ENCODE data around the gene SLC2A13.

The SLC2A13 gene

DNA sequence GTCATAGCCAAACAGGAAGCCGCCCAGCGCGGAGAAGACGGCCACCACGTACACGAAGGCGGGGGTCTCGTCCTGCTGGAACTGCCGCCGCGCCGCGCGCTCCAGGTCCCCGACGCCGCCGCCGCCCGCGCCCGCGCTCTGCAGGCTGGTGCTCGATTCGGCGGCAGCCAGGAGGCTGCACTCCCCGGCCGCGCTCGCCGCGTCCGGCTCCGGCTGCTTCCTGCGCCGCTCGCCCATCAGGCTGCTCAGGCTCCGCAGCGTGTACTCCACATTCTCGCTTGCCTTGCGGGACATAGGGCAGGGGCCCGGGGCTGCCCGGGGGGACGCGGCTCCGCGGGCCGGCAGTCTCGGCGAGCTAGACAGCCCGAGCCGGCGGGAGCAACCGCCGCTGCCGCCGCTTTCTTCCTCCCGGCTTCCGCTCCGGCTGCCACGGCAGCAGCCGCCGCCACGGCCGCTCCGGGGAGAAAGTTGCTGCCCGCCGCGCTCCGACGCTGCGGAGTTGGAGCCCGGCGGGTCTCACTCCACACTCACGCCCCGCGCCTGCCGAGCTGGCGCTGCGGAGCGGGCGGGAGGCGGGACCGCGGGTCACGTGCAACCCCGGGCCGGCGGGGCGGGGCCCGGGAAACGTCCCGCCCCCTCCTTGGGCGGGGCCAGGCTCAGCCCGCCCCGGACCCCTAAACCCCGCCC, at the start of gene SLC2A13:
SLC2A13 (minus strand) TSS at position 567 of the 687 bp plus-strand sequence; CDS start at position 294, 273 bp downstream.
- peak; percentile 63 for DNase-seq

DNA sequence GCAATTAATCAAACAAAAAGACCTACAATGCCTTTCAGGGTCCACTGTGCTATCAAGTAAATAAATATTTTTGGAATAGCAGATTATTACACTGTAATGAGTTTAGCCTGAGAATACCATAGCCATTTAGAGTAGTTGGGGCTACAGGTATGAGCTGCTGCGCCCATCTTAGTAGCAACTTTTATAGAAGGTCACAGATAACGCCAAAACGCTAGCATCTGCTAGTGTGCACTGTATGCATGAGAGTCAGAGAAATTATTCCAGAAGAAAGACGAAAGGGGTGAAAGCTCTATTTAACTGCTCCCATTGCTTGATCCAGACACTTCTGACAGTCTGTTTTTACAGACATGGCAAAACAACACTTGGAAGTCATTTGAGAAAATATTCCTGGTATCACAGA, 48.5 kb upstream of the SLC2A13 start:
- DNase-seq: no peak

DNA sequence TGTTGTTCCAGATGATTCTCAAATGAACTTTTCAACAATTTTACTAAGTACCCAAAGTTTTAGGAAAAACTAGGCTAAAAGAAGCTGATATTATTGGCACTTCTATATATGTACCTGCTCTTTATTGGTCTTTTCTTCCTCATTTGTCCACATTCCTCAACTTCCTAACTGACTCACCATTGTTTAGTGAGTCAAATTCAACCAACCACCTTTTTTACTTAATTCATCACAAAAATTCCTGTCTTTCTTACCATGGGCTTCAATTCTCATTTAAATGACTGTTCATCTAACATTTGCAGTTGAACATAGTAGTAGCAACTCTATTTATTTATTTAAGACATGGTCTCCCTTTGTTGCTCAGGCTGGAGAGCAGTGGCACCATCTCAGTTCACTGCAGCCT, 47.6 kb upstream of the SLC2A13 start:
- DNase-seq: no peak

DNA sequence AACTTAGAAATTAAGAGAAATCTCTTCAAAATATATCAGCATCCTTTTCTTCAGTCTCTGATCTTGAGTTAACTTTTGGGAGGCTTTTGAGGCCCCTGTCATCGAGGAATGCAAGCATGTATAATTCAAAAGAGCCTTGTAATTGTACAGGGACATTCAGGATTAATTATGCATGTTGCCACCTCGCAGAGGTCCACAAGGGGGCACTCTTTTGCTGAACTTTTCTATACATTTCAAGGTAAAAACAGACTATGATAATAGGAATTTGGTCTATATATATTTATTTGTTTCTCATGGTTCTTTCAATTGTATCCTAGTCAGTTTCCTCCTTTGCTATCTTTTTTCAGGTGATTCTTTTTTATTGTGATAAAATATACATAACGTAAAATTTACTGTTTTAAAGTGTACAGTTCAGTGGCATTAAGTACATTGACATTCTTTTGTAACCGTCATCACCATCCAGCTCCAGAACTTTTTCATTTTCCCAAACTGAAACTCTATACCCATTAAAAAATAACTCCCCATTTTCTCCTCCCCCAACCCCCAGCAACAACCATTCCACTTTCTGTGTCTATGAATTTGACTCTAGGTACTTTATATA, 47.0 kb upstream of the SLC2A13 start:
- DNase-seq: peak; percentile 16

DNA sequence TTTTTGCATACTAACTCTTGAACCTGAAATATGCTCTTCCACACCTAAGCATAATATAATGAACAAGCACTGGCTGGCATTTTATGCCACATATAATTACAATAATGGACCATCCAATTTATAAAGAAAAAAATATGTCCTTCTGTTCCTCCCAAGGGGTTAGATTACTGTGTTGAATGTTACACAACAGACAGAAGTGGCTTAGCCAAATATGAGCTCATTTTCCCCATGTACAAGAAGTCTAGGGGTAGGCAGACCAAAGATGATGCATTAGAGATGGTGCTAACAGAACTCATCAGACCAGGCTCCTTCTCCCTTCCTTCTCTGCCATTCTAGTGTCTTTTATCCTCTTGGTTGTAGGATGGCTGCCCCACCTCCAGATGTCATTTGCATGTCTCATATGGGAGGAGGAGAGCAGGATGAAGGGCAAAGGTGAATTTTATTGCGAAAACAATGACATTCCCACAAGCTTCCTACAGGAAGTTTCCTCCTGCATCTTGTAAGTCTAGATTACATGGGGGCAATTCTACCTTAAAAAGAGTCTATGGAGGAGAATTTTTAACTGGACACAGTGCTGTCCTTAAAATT, 43.9 kb upstream of the SLC2A13 start:
- no peak for DNase-seq

DNA sequence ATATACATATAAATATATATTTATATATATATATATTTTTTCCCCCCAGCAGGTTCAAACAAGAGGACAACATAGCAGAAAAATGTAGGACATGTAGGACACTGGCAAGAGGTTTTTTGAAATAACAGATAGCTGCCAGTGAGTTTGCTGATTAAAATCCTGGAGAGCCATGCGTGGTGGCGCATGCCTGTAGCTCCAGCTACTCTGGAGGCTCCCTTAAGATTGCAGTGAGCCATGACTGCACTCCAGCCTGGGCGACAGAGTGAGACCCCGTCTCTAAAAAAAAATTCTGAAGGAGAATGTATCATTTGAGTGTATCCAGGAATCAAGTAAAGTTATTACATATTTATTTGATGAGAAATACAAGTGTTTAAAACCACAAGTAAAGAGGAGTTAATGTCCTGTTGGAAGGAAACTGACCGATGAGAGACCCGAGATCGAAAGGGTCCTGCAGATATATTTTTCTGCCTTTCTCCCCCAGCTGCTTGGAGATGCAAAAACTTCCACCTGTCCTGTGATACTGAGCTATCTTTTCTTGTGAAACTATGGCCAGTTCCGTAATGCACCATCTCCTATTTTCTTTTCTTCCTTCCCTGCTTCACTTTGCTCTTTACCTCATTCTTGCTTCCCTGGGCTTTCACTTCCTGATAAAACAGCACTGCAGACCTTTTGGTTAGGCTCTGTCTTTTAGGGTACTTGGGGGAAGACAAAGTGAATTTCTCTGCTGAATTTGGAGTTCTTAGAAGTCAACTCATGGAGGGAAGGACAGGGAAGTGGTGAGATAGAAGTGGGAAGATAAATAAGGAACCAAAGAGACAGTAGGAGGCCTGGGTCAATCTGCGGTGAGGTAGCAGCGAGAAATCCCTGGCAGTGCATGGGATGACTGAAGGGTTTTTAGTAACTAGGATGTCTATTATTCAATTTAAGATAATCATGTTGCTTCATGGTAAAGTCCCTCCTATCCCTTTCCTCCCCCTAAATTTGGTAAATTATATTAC, 41.2 kb upstream of the SLC2A13 start:
- DNase-seq: no peak

DNA sequence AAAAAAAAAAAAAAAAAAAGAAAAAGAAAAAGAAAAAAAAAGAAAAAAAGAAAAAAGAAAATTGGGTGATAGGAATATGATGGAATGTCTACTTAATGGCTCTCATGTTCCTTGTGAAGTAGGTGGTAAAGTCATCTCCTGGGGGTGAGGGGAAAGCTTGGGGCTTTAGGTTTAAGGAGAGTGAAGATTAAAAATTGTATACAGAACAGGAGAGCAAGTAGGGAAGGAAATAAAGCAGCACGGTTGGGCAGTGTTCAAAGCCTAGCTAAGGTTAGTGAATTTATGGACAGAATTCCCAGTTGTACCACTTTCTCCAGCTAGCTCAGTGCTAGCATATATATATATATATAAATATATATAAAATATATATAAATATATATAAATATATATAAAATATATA, 40.0 kb upstream of the SLC2A13 start:
- DNase-seq: no peak

DNA sequence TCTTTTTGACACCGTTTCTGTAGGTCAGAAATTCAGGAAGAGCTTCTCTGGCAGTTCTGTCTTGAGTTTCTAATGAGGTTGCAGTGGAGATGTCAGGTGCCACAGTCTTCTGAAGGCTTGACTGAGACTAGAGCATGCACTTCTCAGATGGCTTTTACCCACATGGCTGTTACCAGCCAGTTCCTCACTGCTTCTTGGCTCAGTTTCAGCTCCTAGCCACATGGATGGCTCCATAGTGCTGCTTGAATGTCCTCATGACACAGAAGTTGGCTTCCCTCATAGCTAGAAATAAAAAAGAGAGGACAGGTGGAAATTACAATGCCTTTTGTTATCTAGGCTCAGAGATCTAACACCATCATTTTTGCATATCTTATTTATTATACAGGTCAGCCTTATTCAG, 38.1 kb upstream of the SLC2A13 start:
- DNase-seq: no peak

DNA sequence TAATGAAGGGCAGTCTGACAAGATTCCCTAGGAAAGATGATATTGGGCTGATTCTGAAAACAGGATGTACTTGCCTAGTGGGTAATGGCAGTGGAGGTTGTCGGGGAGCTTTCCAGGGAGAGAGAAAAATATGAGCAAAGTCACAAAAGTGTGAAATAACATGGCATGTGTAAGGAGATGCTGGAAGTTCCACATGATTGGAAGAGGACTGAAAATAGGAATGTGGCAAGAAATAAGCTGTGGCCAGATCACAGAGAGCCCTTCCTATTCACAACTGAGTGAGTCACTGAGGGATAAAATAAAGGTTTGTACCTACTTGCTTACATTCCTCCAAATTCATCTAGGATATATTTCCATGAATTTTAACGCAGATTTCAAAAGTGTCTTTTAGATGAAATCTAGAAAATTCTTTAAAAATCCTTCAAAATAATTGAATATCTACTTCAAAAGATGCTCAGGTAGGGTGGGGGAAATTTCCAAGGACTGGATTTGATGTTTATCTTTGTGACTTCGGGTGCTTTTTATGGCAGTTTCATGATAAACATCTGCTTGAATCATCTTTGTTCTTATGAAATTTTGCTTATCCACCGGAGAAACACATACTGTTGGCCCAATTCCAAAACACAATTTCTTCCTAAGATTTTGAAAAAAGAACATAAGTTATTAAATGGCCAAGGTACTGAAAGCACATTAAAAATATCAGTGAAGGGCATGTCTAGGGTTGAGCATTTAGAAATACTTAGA, 36.3 kb upstream of the SLC2A13 start:
- no peak for DNase-seq

DNA sequence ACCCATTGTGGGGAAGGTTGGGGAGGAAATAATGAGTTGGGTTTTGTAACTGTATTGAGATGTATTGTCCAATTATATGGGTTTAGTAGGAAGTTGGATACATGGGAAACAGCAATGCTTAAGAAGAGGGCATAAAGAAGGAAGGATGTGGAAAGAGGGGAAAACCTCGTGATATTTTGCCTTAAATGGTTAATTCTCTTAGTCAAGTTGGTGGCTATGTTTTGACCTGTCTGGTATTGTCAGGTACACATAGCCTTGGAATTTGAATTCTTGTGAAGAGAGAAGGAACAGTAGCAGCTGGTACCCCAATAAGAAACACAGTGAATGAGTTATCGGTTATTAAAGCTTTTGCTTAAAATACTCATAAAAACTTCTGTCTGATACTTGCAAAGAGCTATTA, 32.6 kb upstream of the SLC2A13 start:
- no peak for DNase-seq

DNA sequence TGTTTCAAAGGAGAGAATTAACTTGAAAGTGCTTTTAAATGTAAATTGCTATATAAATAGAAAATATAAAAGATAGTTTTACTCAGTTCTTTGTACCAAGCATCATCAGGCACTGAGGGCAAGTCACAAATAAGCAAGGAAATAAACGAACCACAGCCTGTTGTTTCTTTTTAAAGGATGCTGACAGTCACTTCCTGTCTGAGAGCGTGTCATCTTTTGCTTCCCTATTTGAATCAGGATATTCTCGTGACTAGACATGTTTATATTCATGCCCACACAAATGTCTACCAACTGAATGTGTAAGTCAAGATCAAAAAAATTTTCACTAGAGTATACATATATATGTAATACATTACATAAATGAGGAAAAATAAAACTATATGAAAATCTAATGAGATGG, 31.4 kb upstream of the SLC2A13 start:
- no peak for DNase-seq

DNA sequence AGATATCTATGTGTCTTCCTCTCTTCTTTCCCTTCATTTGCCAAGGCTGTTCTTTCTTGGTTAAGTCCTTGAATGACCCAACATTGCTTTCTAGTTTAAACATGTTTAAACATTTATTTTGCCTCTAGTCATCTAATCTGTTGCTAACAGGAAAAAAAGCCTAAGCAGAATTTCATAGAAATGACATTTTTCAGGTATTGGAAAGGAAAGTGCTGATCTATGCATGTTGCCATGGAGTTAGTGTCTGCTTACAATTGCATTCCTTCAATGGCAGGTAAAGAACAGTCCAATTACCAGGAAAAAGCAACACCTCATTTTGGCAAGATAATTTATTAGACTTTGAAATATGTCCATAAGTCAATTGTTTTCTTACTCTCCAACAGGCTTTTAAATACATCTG, 21.5 kb upstream of the SLC2A13 start:
- DNase-seq: no peak

DNA sequence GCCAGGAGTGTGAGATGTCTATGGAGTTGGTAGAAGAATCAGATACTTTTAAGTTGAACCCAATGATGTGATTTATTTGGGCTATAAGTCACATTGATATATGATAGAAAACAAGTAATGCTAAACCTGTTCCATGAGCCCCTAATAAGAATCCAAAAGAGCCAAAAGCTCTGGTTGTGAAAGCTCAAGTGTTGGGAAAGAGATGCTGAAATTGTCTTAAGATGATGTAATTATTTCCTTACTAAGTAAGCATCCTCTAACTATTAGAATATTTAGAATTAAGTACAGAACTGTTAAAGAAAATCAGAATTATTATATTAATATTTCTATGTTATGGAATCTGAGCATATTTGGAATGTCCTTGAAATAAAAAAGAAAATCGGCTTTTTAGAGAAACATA, 17.6 kb upstream of the SLC2A13 start:
- no peak for DNase-seq

DNA sequence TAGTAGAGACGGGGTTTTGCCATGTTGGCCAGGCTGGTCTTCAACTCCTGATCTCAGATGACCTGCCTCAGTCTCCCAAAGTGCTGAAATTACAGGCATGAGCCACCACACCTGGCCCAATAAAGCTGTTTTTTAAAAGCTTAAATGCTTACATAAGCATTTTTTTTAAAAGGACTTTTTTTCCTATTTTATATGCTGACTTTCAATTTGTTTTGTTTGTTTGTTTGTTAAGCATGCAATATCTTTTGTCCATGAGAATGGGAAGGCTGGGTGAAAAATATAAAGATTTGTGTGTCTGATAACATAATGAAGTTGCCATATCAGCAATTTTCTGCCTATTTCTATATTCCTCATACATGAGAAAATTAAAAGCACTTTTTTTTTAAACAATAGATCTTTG, 17.0 kb upstream of the SLC2A13 start:
- no peak for DNase-seq

DNA sequence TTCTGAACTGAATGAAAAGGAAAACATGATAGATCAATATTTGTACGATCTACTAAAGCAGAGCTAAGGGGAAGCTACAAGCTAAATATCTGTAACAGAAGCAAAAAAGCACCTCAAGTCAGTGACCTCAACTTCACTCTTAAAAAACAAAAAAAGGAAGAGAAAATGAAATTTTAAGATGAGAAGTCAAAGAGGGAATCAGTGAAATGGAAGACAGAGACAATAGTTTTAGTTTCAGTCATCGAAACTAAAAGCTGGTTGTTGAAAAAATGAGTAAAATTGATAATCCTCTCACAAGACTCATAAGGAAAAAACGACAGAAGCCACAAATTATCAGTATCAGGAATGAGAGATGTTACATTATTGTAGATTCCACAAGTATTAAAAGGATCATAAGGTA, 11.9 kb upstream of the SLC2A13 start:
- no peak for DNase-seq

DNA sequence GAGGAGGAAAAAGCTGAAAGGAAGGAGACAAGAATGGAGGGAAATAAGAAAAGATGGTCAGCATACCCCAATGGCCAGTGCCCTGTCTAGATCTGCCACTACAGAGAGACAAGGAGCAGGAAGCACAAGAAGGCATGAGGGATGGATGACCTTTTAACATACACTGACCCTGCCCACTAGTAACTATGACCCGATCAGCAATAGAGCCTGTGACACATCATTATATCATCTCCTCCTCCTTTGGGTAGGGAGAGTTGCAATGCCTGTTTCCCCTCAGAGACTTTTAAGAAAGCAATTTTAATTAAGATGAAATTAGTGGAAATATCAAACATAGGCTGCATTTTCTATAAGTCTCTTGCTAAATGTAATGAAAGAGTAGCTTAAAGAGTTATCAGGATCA, 4.7 kb upstream of the SLC2A13 start:
- DNase-seq: no peak

DNA sequence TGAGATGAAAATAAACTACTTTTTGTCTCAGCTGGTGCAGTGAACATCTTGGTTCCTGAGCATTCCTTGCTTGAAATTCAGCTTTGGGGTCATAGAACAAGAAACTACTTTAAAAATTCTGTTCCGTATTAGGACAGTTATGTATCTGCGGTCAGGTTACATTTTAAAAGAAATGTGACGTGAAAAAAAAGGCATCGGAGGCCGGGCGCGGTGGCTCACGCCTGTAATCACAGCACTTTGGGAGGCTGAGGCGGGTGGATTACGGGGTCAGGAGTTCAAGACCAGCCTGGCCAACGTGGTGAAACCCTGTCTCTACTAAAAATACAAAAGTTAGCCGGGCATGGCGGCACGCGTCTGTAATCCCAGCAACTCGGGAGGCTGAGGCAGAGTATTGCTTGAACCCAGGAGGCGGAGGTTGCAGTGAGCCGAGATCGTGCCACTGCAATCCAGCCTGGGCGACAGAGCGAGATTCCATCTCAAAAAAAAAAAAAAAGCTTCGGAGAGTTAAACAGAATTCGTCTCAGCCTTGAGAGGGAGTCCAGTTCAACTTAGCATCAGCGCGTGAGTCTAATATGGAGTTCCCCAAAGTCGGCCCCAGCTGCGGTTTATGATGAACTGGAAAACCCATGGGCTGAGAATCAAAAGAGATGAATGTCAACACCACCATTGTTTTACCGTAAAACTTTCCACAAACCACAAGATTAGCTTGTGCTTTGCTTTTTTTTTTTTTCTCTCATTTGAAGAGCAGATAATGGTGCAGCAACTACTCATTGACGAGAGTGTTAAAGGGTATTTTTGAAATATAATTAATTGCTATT, 2.1 kb upstream of the SLC2A13 start:
- no peak for DNase-seq

DNA sequence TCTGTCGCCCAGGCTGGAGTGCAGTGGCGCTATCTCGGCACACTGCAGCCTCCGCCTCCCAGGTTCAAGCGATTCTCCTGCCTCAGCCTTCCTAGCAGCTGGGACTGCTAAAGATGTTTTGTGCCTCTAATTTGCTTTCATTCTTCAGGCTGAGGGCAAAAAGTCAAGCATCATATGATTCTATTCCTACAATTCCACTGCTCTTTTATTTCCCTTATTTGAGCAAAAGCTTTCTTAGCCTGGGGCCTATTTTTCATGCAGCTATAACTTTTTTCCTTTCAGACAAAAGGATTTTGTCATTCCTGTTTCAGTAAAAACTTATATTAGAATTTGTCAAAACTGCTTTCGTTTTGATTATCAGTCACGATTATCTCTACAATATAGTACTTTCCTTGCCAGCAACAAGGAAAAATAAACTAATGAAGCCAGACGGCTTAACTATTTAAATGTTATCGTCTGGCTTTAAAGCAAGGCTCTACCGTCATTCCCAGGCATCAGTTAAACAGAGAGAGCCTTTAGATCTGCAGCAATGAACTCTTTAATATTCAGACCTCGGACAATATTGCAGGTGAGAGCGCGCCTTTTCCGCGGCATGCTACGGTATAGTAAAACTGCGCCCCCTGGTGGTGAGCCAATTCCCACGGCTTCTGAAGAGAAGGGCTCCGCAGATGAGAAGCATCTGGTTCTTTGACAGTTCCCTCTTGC, 1.4 kb upstream of the SLC2A13 start:
- peak; percentile 76 for DNase-seq

DNA sequence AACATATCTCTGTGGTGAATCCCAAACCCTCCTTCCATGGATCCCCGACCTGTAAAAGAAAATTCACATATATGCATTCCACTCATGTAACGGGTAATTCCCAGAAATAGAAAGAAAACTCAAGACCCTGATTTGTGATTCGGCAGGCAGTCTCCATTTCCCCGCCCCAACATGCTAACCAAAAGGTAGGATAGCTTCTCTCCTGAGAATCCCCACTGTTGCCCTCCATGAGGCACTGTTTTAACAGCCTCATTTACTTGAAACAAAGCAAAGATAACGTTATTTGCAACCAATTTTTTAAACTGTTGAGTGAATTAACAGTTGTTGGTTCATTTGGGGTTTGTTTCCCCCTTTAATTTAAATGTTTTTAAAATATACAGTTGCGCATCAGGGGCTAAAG, 774 bp upstream of the SLC2A13 start:
- no peak for DNase-seq

DNA sequence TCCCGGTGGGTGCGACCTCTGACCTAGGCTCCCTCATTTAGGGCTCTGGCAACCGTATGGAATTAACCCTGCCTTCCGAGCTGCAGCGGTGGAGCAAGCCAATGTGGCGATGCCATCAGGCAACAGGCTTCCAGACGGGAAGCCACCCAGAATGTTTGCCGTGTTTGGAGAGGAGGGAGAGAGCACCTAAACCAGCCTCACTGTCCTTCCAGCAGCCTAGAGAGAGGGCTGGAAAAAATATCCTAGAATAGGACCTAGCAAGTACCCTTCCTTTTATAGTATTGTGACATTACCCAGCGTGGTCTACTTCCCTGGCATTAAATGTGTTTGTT, 287 bp upstream of the SLC2A13 start:
- peak; percentile 63 for DNase-seq

DNA sequence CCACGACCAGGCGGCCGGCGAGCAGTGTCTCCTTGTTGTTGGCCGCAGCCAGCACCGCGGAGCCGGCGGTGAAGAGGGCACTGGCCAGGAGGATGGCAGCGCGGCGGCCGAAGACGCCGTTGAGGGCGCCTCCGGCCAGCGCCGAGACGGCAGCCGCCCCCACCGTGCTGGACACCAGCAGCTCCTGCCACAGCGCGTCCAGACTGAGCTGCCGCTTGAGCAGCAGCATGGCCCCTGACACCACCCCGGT, 691 bp downstream of the SLC2A13 start:
- DNase-seq: peak; percentile 9

All from KG1 (cell line).